Fibroblast of mammary gland (primary cell): ENCODE results near the gene IL3RA.

Experiments used
- DNase-seq: peaks from one replicate; pipeline ENCODE4 v3.0.0-alpha.2; 2010; ENCODE audit warnings: low read depth
- H3K4me3 ChIP-seq: 2 replicates; pipeline ENCODE4 v1.5.1; 2011; ENCODE audit warnings: low read depth, mild to moderate bottlenecking, low read length, moderate library complexity; ENCODE audit not compliant: control insufficient read depth
- TF ChIP-seq, protein P1 (sequence below): conservative IDR thresholded peaks from 2 replicates; pipeline ENCODE4 v1.5.1; 2011; ENCODE audit warnings: low read depth, low read length, inconsistent platforms; ENCODE audit not compliant: control insufficient read depth, insufficient read depth

IL3RA gene

DNA sequence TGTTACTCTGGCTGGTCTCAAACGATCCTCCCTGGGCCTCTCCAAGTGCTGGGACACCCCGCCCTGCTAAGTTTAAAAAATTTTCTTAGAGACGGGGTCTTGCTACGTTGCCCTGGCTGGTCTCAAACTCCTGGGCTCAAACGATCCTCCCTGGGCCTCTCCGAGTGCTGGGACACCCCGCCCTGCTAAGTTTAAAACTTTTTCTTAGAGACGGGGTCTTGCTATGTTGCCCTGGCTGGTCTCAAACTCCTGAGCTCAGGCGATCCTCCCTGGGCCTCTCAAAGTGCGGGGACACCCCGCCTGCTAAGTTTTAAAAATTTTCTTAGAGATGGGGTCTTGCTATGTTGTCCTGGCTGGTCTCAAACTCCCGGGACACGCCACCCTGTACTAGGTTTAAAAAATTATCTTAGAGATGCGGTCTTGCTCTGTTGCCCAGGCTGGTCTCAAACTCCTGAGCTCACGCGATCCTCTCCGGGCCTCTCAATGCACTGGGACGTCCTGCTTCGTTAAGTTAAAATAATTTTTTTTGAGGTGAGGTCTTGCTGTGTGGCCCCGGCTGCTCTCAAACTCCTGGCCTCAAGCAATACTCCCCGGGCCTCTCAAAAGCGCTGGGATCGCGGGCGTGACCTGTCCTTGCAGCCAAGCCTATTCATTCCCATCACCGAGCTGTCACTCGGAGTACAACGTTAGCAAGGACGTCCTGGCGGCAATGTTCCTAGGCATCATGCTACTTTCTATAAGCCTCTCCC is 54.2 kb downstream of the IL3RA start:
- no peak for DNase-seq
- H3K4me3 ChIP-seq, result peak overlapping the region; percentile 100
- TF ChIP-seq, protein P1, sequence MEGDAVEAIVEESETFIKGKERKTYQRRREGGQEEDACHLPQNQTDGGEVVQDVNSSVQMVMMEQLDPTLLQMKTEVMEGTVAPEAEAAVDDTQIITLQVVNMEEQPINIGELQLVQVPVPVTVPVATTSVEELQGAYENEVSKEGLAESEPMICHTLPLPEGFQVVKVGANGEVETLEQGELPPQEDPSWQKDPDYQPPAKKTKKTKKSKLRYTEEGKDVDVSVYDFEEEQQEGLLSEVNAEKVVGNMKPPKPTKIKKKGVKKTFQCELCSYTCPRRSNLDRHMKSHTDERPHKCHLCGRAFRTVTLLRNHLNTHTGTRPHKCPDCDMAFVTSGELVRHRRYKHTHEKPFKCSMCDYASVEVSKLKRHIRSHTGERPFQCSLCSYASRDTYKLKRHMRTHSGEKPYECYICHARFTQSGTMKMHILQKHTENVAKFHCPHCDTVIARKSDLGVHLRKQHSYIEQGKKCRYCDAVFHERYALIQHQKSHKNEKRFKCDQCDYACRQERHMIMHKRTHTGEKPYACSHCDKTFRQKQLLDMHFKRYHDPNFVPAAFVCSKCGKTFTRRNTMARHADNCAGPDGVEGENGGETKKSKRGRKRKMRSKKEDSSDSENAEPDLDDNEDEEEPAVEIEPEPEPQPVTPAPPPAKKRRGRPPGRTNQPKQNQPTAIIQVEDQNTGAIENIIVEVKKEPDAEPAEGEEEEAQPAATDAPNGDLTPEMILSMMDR, result no peak

DNA sequence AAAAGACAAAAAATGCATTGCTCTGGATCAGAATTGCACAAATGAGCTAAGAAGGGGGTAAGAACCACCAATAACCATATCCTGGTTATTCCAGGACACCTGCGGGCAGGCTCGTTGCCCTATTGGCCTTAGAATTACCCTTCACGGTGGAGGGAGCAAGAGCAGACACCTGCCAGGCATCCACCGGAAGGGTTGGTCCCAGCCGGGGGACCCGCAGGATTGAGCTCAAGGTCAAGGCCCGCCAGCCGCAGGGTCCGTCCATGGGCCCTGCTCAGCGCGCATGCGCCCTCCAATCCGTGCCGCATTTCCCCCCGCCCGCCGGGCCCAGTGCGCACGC is 54.8 kb downstream of the IL3RA start:
- TF ChIP-seq, protein P1, result no peak
- DNase-seq, result no peak

DNA sequence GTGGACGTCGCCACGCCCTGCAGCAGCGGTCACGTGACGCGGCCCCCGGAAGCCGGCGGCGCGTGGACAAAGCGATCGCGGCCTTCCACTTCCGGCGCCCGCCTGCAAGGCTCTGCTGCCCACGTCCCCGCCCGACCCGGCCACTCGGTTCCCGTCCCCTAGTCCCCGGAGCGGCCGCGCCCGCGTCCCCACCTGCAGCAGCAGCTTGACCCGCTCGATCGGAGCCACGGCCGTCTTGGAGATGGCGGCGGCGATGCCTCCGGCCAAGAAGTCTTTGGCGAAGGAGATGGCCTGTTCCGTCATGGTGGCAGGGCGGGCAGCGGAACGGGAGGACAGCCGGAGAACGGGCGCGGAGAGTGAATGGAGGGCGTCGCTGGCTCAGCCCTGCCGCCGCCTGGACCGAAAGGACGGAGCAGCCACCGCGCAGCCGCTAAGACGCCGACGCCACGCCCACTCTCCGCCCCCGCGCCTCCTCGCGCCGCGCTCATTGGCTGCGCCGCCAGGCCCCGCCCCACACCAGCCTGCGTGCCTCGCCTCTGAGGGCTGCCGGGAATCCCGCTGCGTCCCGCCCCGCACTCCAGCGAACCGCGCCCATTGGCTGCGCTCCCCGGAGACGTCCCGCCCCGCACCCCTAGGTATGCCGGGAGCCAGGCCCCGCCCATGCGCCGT is 55.3 kb downstream of the IL3RA start, which contains the start of gene SLC25A6:
SLC25A6 (minus strand) TSS at position 407 of the 669 bp plus-strand sequence; CDS start at position 303, 104 bp downstream.
- DNase-seq, result peak; percentile 94
- TF ChIP-seq, protein P1, result no peak
- peak within 1 kb of the TSS; percentile 100 for H3K4me3 ChIP-seq

More for the DNA sequence above, 54.8 kb downstream of the IL3RA start:
- H3K4me3 ChIP-seq, result peak overlapping the region; percentile 100

DNA sequence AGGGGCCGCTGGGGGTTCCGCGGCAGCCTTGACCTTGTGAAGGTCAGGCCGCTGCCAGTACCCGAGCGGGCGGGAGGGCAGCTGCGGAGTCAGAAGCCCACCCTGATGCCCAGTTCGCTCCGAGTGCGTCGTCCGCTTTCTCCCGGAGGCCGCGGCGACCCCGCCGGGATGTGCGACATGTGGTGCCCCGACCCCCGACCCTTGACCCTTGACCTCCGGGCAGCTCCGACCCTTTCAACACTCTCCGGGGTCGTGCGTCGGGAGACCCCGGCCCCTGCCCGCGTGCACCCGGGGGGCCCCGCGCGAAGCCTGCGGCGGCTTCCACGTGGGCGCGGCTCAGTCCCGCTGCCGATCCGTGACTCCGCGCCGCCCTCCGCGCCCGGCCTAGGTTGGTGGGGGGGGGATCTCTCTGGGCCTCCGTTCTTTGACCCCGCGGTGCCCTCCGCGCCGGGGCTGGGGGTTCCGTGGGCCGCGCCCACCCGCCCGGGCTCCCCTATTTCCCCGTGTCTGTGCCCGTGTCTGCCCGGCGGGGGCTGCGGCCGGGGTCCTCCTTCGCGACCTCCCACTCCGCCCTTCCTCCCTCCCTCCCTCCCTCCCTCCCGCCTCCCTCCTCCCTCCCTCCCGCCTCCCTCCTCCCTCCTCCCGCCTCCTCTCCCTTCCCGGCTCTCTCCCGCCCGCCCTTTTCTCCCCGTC is 55.9 kb downstream of the IL3RA start:
- peak overlapping the region; percentile 61 for H3K4me3 ChIP-seq
- TF ChIP-seq, protein P1, result no peak
- DNase-seq, result peak; percentile 73

DNA sequence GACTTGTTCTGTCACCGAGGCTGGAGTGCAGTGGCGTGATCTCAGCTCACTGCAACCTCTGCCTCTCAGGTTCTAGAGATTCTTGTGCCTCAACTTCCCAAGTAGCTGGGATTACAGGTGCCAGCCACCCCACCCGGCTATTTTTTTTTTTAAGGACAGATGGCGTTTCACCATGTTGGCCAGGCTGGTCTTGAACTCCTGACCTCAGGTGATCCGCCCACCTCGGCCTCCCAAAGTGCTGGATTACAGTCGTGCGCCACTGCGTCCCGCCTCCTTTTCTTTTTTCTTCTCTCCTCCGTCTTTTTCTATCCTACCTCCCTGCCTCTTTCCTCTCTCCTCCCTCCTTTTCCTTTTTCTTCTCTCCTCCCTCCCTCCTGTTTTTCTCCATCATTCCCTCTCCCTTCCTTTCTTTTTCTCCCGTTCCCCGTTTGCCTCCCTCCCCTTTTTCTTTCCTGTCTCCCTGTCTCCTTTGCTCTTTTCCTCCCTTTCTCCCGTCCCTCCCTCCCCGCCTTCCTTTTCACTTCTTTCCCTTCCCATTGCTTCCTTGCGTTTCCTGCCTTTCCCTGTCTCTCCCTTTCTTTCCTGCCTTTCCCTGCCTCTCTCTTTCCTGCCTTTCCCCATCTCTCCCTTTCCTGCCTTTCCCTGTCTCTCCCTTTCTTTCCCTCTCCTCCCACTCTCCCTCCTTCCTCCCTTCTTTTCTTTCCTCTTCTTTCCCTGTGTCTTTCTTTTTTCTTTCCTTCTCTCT is 57.5 kb downstream of the IL3RA start:
- no peak for DNase-seq
- peak overlapping the region; percentile 61 for H3K4me3 ChIP-seq
- TF ChIP-seq, protein P1, result no peak

DNA sequence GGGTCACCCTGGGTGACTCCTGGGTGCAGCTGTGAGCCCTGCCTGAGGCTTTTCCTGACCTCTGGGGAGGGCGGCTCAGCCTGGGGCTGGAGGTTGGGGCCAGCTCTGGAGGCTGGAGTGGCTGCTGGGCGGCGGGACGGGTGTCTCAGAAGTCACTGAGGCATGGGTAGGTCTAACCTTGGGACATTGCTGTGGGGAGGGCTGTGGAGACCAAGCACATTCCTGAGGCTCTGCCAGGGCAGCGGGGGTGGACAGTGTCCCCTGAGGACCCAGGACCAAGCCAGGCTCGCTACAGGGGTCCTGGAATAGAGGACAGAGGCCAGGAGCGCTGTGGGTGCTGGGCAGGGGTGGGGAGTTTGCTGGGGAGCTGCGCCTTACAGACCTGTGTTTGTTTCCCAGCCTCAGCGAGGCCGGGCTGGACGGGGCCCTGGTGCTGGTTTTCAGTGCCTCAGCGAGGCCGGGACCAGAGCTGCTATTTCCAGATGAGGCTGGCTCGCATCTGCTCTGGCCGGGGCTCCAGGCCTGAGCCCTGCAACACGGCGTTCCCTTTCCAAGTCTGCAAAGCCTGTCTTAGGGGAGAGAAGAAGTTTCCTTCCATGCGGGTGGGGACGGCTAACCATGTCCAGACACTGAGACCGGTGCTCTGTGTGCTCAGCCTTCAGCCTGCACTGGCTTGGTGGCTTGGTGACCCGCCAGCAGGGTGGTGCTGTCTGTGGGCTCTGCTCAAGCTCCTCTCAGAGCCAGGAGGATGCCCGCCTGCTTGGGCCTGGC is 58.3 kb downstream of the IL3RA start:
- peak overlapping the region; percentile 61 for H3K4me3 ChIP-seq
- DNase-seq, result no peak
- TF ChIP-seq, protein P1, result no peak
